Type B pancreatic cell (in vitro differentiated cells): Measurements from ENCODE around the gene SMYD3. TPM values are rescaled to one million over a fixed set of nuclear protein-coding genes. Genes with fewer than 3 reads are reported as not detected.

ENCODE experiments used
- DNase-seq: peaks from one replicate; pipeline ENCODE4 v3.0.0; 2021; ENCODE audit warnings: mixed read lengths; ENCODE audit not compliant: unreplicated experiment; ENCODE audit errors: extremely low spot score
- H3K27ac Mint-ChIP-seq: 2 replicates; pipeline ENCODE4 v1.8.0; 2021; ENCODE audit warnings: mild to moderate bottlenecking, mixed read lengths
- H3K27me3 Mint-ChIP-seq: 2 replicates; pipeline ENCODE4 v1.8.0; 2021; ENCODE audit warnings: mixed read lengths
- H3K36me3 Mint-ChIP-seq: 2 replicates; pipeline ENCODE4 v1.8.0; 2021; ENCODE audit warnings: mixed read lengths
- H3K4me1 Mint-ChIP-seq: one replicate; pipeline ENCODE4 v1.8.0; 2021; ENCODE audit warnings: mixed read lengths; ENCODE audit not compliant: unreplicated experiment
- H3K4me3 Mint-ChIP-seq: 2 replicates; pipeline ENCODE4 v1.8.0; 2021; ENCODE audit warnings: mild to moderate bottlenecking, mixed read lengths
- H3K9me3 Mint-ChIP-seq: 2 replicates; pipeline ENCODE4 v1.8.0; 2021; ENCODE audit warnings: mixed read lengths
- CTCF ChIP-seq: fragments of 200-600 bp; sonication (generic); conservative IDR thresholded peaks from 2 replicates; pipeline ENCODE4 v1.5.0; 2021; ENCODE audit warnings: antibody characterized with exemption, mild to moderate bottlenecking
- total RNA-seq: library from RNA; stranded (reverse); gene quantifications from 2 replicates; pipeline ENCODE4 v1.2.1, GENCODE V29; 2021; ENCODE audit warnings: low replicate concordance

The SMYD3 gene
- total RNA-seq, 1 donor from 2014 or later: 19.4 TPM

- no peaks in the 10 kb centered on the region for H3K9me3 Mint-ChIP-seq
- no peak for DNase-seq
- H3K27ac Mint-ChIP-seq: no peak overlapping the region
- H3K36me3 Mint-ChIP-seq: no peaks in the 10 kb centered on the region
- H3K4me3 Mint-ChIP-seq: no peak overlapping the region
- H3K27me3 Mint-ChIP-seq: no peaks in the 10 kb centered on the region
- peaks cover 22% of the 10 kb centered on the region for H3K4me1 Mint-ChIP-seq
- no peak for TF ChIP-seq CTCF
These were observed 438.9 kb downstream of the SMYD3 start for GRCh38 chr1:246068217-246068512.

- Mint-ChIP-seq H3K9me3 (no peaks in the 10 kb centered on the region), H3K4me3 (peak overlapping the region; percentile 12), H3K27ac (no peak overlapping the region), H3K36me3 (no peaks in the 10 kb centered on the region), H3K4me1 (peaks cover 22% of the 10 kb centered on the region), H3K27me3 (no peaks in the 10 kb centered on the region)
- no peak for TF ChIP-seq CTCF
- DNase-seq: no peak
These were observed 439.5 kb downstream of the SMYD3 start for GRCh38 chr1:246067432-246068216.

GRCh38 chr1:246066573-246066972 lies 440.5 kb downstream of the SMYD3 start:
- no peak for TF ChIP-seq CTCF
- Mint-ChIP-seq H3K36me3 (no peaks in the 10 kb centered on the region), H3K27me3 (no peaks in the 10 kb centered on the region), H3K4me1 (peaks cover 22% of the 10 kb centered on the region), H3K9me3 (no peaks in the 10 kb centered on the region), H3K27ac (no peak overlapping the region), H3K4me3 (no peak overlapping the region)
- no peak for DNase-seq

- H3K27me3 Mint-ChIP-seq: no peaks in the 10 kb centered on the region
These were observed 441.5 kb downstream of the SMYD3 start for GRCh38 chr1:246065592-246065991.

GRCh38 chr1:246064891-246065290 lies 442.2 kb downstream of the SMYD3 start:
- Mint-ChIP-seq H3K27me3 (no peaks in the 10 kb centered on the region), H3K4me3 (no peak overlapping the region), H3K27ac (no peak overlapping the region), H3K9me3 (no peaks in the 10 kb centered on the region), H3K4me1 (peaks cover 22% of the 10 kb centered on the region), H3K36me3 (no peaks in the 10 kb centered on the region)
- no peak for TF ChIP-seq CTCF
- no peak for DNase-seq

More at GRCh38 chr1:246065592-246065991, 441.5 kb downstream of the SMYD3 start:
- Mint-ChIP-seq H3K27ac (no peak overlapping the region), H3K4me3 (no peak overlapping the region), H3K4me1 (peaks cover 22% of the 10 kb centered on the region), H3K9me3 (no peaks in the 10 kb centered on the region), H3K36me3 (no peaks in the 10 kb centered on the region)
- TF ChIP-seq CTCF: no peak
- no peak for DNase-seq
